Uterus (tissue), 2 donors: ENCODE results near the gene CTIF.

Experiments
- CTCF ChIP-seq, 4 experiments: fragments of 200-600 bp in 2 of 4; fragments of 450-650 bp in 2 of 4; sonication (generic) in 2 of 4; IDR thresholded peaks; one replicate each; pipeline ENCODE4 v1.5.1; 2016 to 2019; ENCODE audit warnings: antibody characterized with exemption in 4 of 4, mild to moderate bottlenecking in 2 of 4, moderate library complexity in 1 of 4
- POLR2A ChIP-seq, 2 donors: fragments of 450-650 bp; IDR thresholded peaks; one replicate each; pipeline ENCODE4 v1.6.1; 2016; ENCODE audit warnings: antibody characterized with exemption in 2 of 2, mild to moderate bottlenecking in 1 of 2, moderate library complexity in 1 of 2

GRCh38 chr18:48763719-48764100 is 224.9 kb downstream of the CTIF start:
- TF ChIP-seq CTCF (IDR thresholded peaks at IDR 0.05) (no peak), POLR2A (IDR thresholded peaks at IDR 0.05) (no peak)
